ACHN (cell line): Measurements from ENCODE around the gene HDDC2.
"Not testable (repeated sequence)": the region's sequence is repeated elsewhere in the genome, so short reads cannot be mapped to it uniquely, and the experiment has no call there.

Experiments used
- DNase-seq: peaks from one replicate; pipeline ENCODE4 v3.0.0-alpha.2; 2015
- in situ Hi-C: cut with HindIII; loops from 2 replicates; pipeline ENCODE4 v1.10.0; 2017; ENCODE audit warnings: low sequenced_read_pairs, low pct_ligation_motif_present, low pct_unique_long_range_greater_than_20kb

The HDDC2 gene

GRCh38 chr6:125310994-125311649 is 9.4 kb upstream of the HDDC2 start:
- in situ Hi-C loops: no loop called here
- DNase-seq: peak; percentile 67

- DNase-seq: no peak
- in situ Hi-C loops: no loop called here
Observed at GRCh38 chr6:125307964-125308615, 6.3 kb upstream of the HDDC2 start.

- in situ Hi-C loops: no loop called here
- no peak for DNase-seq
Observed at GRCh38 chr6:125307150-125307838, 5.5 kb upstream of the HDDC2 start.

- DNase-seq: no peak
- in situ Hi-C loops: no loop called here
Observed at GRCh38 chr6:125306756-125307149, 5.0 kb upstream of the HDDC2 start.

- in situ Hi-C loops: no loop called here
- no peak for DNase-seq
Observed at GRCh38 chr6:125304970-125305660, 3.3 kb upstream of the HDDC2 start.

GRCh38 chr6:125303512-125303854 is 1.7 kb upstream of the HDDC2 start:
- no peak for DNase-seq
- in situ Hi-C loops: no loop called here

- no peak for DNase-seq
- in situ Hi-C loops: no loop called here
Observed at GRCh38 chr6:125302840-125303511, 1.2 kb upstream of the HDDC2 start.

- in situ Hi-C loops: no loop called here
- DNase-seq: peak; percentile 24
Observed at GRCh38 chr6:125300992-125301434, 754 bp downstream of the HDDC2 start.

- DNase-seq: no peak
- in situ Hi-C loops: no loop called here
Observed at GRCh38 chr6:125299257-125299656, 2.5 kb downstream of the HDDC2 start.

GRCh38 chr6:125296471-125296870 is 5.3 kb downstream of the HDDC2 start:
- in situ Hi-C loops: no loop called here
- DNase-seq: no peak

GRCh38 chr6:125294925-125295324 is 6.8 kb downstream of the HDDC2 start:
- in situ Hi-C loops: no loop called here
- no peak for DNase-seq

- no peak for DNase-seq
Observed at GRCh38 chr6:125294036-125294435, 7.7 kb downstream of the HDDC2 start.

GRCh38 chr6:125293587-125293986 is 8.2 kb downstream of the HDDC2 start:
- DNase-seq: no peak
- in situ Hi-C loops: no loop called here

More at GRCh38 chr6:125294036-125294435, 7.7 kb downstream of the HDDC2 start:
- in situ Hi-C loops: no loop called here

- in situ Hi-C loops: no loop called here
- DNase-seq: no peak
Observed at GRCh38 chr6:125287718-125288117, 14.0 kb downstream of the HDDC2 start.

- DNase-seq: no peak
- in situ Hi-C loops: no loop called here
Observed at GRCh38 chr6:125285936-125286335, 15.8 kb downstream of the HDDC2 start.

GRCh38 chr6:125285353-125285752 is 16.4 kb downstream of the HDDC2 start:
- in situ Hi-C loops: no loop called here
- no peak for DNase-seq

GRCh38 chr6:125282470-125282869 is 19.3 kb downstream of the HDDC2 start:
- DNase-seq, in situ Hi-C loops: not testable (repeated sequence)

- DNase-seq, in situ Hi-C loops: not testable (repeated sequence)
Observed at GRCh38 chr6:125280370-125281035, 21.3 kb downstream of the HDDC2 start.
